Cerebellar cortex (tissue), 1 donor: ENCODE data around the gene CTBP2.
A peak's percentile ranks its signal among the peaks of the same experiment; 100 is the strongest.

Source experiments
- DNase-seq: peaks from one replicate; pipeline ENCODE4 v3.0.0-alpha.2; 2015; ENCODE audit warnings: low spot score

CTBP2 gene

DNA sequence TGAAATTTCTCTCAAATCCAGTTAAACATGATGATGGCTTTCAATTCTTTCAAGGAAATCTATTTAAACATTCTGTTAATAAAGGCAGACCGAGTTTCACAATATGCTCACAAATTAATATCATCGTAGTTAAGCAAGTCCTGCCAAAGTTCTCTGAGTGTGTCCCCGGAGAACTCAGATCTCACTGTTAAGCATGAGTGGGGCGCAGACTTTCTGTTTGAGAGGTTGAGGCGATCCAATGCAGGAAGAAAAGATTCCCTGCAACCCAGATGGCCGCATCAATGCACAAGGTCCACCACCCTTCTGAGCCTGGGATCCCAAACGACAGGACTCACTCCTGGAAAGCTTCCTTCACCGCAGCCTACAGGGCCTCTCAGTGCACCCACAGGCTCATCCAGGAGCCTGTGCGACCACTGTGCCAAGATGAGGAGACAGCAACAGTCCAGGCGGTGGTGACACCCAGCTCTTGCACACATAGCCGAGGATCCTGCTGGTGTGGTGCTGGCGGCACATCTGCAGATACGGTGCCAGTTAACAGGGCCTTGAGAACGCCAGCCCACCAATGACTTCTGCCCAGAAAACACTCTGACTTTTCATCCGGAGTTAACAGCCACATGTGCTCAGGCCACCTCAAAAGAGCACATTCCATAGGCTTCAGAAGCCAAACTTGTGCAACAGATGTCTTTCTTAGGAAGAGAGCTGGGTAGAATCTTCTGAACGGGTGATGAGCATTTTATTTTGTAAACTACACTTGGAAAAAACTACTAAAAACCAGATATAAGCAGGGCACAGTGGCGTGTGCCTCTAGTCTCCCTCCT is 116.3 kb downstream of the CTBP2 start:
- DNase-seq, result no peak

DNA sequence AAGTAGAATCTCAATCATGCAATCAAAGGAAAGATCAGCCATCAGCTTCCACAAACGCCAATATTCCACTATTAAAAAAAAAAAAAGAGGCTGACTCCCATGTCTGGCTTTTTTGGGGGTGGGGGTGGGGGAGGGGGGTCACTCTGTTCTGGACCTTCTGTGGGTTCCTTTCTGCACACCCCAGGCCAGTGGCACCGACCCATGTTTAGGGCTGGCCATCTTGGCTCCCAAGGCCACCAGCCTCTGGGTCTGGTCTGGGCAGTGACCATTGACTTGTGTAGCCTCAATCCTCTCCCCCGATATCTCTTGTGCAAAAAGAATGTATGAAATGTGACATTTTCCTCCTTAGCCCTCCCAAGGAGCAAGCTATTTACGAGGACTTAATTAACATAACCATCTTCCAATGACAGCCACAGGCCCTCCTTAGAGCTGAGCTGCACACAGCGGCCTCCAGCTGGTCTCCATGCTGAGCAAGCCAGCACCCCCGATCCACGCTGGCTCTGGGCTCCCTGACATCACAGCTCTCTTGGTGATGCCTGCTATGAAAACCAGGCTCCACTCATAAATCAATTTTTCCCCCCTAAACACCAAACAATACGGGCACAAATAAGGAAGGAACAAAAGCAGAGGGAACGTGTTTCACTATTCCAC is 118.4 kb downstream of the CTBP2 start:
- no peak for DNase-seq

DNA sequence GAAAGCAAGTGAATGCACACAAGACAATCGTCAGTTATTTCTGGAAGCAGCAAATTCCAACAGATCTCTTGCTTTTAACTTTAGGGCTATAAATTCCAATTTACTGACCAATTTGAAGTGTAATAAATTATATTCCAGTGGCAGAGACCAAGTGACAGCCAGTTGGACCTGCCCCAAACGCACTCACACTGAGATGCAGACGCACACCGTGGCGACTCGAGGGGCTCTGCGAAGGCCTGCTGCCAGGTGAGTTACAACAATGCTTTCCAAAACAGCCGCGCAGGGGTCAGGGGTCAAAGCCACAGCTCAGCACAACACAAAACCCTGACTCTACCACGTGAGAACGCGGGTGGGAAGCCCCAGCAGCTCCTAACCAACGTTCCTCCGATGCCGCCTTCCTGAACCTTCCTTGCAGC is 121.0 kb downstream of the CTBP2 start:
- no peak for DNase-seq

DNA sequence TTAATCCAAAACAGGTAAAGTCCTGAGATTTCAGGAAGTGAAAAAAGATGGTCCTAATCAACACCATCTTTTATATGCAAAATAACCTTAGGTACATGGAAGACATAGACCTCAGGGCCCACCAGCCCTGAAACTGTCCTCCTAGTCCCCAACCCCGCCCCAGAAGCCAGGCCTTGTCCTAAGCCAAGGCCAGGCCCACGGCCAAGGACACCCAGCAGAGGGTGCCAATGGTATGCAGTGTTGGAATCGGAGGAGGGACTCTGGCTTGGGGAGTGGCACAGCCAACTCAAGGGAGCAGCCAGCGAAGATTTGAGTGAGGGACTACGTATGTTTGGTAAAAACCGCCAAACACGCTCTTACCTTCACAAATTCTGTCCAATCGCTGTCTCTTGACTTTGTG is 121.7 kb downstream of the CTBP2 start:
- peak; percentile 75 for DNase-seq

DNA sequence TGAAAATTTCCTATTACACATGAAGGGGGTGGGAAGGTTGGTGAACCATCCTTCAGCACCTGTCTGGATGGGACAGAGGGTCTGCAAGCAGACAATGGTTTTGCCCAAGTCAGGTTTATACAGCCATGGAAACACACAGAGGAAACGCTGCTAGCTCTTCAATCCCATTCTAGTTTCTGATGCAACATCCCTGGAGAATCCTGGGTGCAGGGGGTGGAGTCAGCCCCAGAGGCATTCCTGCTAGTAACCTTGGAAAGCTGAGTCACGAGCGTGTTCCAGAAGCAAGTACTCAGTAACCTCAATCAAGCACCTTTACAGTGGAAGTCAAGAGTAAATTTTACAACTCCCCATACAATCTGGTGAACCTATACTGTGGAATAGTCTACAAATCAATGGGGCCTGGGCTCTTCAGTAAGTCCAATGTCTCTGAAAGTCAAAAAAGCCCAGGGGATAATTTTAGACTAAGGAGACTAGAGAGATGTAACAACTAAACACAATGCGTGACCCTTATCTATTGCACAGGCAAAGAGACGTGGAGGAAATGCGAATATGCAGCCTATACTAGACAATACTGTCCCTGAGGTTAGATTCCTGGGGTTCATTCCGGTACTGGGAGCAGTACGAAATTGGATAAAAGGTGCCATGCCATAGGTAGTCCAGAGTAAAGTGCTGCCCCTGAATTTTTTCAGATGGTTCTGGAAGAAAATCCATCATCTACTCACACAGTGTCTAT is 123.1 kb downstream of the CTBP2 start:
- DNase-seq, result no peak

DNA sequence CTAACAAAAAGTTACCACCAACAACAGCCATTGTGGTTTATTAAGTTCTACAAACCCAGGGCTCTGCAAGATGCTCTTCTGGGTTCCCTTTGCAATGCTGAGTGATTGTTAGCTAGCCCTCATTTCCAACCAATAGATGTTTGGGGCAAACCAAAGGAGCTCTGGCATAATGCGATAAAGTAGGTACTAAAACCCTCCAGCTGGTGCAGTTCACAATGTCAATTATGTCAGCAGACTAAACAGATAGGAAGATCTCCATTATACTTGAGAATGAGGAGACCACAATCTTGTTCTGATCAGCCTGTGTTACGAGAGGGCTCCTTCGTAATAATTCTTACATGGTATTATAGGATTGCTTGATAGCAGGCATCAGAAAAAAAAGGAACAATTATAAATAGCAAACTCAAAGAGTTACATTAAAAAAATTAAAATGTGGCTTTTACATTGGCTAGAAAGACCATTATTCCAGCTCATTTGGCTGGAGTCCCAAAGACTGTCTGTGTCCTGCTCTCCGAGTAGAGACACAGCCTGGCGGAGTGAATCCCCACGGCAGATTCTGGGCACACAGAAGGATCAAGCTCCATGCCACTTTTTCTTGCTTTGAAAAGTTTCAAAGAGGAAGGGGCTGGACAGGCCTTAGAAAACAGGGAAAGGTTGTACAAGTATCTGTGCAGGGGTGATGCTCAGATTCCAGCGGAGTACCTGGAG is 124.6 kb downstream of the CTBP2 start:
- no peak for DNase-seq

DNA sequence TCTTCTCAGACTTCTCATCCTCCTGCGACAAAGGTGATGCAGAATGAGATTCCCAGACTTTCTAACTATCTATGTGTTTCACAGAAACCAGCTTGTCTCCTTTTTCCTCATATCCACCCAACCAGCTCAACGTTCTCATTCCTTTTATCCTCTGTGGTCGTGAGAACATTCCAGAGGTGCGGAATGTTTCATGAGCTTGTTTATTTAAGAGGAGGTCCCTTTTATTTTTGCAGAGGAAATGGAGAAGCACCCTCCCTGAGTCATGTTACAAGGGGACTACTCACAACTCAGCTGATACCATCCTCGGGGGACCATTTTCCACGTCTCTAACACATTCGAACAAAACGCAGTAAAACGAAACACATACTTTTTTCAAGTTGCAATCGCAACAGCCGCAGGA is 125.2 kb downstream of the CTBP2 start:
- DNase-seq, result no peak

DNA sequence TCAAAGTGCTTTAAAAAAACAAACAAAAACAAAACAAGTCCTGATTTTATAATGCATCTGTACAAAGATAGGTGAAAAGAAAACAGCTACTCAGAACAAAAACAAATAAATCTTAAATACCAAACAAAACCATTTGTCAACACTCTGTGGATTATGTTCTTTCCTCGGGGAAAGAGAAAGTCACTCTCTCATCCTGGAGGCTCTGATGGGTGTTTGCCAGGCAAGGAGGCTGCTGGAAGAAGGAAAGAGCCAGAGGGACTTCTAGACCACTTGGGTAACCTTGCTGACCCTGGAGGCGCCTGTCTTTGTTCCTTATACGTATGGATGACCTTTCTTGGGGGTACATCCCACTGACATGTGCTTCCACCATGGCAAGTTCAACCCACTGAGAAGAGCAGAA is 125.7 kb downstream of the CTBP2 start:
- DNase-seq, result no peak

DNA sequence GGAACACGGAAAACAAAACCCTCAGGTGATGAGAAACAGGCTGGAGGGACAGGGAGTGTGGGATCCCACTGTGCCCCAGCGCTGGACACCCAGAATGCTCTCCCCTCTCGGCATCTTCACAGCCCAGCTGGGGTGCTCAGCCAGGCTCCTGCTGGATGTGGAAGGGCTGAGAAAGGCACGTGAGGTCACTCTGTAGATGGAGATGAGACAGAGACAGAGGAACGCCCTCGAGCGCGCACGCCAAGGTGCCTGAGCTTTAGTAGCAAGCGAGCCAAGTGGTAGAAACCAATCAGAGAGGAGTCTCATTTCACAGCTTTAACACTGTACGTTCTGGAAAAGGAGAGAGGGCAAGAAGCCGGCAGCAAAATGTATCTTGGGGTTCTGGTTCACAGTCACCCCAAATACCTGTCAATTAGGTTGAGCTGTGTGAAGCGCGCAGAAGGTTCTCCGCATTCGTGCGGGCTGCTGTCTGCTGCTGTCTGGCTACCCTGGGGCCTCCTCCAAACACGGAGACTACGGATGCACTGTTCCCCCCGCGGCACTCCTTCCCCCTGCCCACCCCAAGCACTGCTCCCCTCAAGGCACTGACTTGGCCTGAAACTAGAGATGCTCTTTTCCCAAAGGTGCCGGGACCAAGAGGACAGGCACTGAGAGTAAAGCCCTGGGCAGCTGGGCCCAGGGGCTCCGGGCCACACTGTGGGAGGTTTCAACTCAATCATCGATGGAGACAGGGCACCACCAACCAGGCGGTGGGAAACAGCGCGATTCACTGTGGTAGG is 127.0 kb downstream of the CTBP2 start:
- DNase-seq, result peak; percentile 77

DNA sequence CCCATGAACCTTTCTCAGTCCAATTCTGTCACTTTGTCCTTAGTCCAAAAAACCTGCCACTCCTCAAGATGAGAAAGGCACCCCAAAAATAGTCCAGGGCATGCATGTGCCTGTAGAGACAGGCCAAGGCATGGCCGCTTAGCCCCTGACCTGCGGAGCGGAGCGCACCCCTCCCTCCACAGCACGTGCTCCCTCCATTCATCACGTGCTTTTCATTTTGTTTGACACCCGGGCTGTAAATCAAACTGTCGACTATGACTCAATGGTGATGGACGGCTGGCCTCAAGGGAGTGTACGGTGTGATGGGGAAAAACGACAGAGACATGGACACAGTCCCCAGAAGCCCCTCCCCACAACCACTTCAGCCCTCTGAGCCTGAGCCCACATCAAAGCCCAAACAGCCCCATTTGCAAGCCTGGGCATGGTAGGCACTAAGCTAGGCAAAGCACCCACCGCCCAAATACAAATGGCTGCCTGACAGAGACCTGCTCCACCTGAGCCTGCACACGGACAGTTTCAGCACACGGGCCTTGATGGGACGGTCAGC is 127.8 kb downstream of the CTBP2 start:
- no peak for DNase-seq

DNA sequence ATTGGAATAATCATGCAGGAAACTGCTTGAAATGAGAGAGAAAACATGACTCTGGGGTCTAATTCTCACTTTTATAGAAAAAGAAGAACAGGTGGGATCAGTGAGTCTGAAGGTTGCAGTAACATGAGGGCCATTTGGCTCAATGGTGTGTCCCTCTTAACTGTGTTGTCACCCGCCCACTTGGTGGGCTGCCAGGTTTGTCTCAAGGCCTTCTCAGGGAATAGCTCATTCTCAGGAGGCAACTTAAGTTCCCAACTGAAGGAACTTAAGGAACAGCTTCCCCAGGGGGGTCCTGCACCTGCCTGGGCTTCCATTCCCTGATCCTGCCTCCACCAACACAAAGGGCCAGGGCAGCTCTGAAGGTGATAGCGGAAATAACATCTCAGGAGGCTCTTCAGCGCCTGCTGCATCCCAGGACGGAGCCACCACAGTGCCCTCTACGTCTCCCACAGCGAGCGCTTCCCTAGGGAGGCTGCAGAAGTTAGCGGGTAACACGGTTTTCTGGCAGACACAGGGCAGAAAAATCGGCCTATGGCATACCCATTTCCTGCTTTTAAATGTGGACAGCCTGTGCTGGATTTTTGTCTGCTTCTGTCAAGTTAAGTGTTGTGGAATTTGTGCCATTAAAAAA is 129.7 kb downstream of the CTBP2 start:
- DNase-seq, result no peak

DNA sequence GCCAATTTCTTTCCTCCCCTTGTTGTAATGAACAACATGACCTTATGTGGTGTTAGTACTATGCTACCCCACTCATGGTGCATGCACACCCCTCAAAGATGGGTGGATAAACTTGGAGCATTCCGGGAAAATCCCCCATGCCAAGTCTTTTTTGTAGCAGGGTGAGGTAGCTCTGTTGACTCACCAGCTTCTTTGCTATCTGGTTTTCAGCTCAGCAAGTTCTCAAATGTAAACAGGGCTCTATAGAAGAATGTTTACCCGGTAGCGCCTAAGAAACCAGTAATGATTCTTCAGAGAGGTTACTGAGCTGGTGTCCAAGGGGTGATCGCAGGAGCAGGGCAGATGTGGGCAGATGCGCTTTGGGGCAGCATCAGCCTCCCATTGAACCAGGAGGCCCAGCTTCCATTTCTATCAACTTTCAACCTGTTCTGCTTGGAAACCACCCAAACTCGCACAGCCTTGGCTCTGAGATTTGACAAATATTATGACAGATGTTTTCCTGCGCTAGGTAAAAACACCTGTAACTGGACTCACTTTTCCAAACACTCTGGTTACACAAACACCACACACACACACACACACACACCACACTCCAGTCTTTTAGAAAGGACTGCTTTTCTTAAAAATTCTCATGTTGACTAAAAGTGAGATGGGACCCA is 130.7 kb downstream of the CTBP2 start:
- DNase-seq, result no peak

DNA sequence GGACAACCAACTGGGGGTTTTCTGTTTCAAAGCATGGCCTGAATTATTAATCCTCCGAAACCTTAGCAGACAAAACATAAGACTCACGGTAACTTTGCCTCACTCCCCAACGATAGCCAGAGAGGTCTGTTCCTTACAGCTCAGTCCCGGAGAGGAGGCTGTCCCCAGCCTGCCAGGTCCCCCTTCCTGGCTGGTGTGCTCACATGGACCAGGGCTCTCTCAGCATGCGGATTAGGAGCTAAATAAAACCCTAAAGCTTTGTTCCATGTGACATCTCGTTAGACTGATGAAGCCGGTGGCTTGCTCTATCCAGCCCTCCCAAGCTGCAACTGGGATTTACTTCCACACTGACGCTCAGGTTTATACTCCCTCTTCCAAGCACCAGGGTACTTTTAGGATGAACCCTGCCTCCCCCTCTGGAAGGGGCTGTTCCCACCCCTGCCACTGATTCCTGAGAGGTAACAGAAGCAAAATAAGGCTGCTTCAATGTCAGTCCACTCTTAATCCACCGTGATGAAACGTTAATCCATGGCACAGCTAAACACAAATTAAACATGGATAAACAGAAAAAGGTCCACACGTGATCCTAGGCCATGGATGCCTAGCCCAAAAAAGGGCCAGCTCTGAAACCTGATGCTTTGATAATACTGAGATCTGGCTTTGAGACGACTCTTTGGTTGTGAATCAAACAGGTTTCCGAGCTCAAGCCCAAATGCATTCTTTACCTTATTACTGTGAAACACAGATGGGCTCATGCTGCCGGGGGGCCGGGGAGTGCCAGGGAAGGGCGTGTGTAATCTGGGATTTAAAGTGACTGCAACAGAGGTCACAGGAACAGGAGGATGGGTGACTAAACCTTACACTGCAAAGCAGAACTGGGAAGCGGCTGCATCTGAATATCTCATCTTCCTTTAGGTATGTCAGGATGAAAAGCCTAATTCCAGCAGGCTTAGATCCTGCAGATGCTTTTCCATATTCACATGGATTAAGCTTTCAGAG is 132.2 kb downstream of the CTBP2 start:
- DNase-seq, result peak; percentile 80

DNA sequence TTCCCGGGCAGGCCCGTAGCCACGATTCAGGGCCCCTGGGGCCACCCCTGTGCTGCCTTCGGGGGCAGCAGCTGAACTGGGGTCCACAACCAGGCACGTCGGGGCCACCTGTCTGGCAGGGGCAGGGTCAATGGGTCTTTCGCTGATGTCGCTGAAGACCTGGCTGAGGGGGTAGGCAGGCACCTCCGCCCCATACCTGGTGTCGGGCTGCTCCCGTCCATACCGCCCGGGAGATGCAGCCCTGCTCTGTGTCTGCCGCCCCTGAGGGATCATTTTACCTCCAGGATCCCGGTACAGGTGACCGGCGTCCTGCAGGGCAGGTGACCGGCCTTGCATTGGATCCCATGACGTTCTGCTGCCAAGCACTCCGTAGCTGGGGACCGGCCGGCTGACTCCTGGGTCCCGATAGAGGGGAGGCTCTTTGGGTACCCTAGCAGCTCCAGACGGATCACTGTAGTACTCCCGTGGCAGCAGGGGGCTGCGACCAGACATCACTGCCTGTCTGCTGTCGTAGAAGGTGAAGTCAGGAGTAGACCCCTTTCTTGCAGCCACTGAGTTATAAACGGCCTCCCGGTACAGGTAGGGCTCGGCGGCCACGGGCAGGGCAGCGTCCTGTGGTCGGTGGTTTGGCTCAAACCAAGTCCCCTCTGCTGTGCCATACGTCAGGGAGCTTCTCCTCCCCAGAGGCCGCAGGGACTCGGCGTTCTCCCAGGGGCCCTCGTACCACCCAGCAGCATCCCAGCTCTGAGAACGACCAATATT is 133.2 kb downstream of the CTBP2 start:
- no peak for DNase-seq

DNA sequence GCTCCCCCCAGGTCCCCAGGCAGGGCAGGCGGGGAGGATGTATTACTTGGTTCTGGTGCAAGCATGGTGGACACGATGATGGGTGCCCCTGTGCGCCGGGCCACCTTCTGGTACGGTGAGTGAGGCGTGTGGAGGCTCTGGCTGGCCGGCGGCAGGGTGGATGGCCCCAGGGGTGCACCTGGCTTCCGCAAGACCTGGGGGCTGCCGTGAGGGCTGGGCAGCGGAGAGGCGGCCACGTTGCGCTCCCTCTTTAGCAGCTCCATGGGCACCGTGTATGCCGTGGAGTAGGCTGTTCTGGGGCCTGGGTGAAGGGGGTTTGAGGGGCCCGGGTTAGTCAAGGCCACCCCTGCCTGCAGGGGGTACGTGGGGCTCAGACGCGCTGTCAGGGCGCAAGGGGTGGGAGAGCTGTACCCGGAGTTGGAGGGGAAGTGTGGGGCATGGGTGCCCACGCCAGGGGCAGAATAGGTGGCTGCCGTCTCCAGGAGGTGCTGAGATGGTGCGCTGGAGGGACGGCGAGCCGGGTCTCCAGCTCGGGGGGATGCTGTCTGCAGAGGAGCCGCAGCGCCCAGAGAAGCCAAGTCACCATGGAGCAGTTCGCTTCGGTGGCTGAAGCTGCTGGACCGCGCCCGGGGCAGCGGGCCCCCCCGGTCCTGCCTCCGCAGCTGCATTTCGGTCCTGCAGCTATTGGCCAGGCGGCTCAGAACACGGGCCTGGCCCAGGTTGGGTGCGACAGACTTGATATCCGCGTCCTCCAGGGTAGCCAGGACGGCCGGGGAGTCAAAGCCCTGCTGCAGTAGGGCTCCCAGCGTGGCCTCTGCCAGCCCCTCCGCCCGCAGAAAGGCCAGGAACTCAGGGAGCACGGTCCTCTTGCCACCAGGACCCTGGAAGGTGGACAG is 134.1 kb downstream of the CTBP2 start:
- no peak for DNase-seq

DNA sequence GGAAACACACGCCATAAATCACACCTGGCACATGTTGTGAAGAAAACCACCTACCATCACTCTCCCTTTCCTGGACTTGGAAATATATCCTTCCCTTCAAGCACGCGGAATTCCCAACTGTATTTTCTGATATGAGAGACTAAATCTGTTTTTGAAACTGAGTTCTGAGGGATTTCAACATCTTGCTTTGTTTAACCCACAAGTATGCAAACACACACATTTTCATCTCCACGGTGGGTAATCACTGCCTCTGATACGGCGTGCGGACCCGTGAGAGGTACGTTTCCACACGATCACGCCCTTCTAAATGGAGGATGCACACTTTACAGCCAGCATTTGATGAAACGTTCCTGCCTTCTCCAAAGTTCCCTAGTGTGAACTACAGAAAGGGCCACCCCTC is 135.0 kb downstream of the CTBP2 start:
- no peak for DNase-seq
